ACHN (cell line): ENCODE data around the gene NUP35.

Experiments
- DNase-seq: peaks from one replicate; pipeline ENCODE4 v3.0.0-alpha.2; 2015
- in situ Hi-C: cut with HindIII; loops from 2 replicates; pipeline ENCODE4 v1.10.0; 2017; ENCODE audit warnings: low sequenced_read_pairs, low pct_ligation_motif_present, low pct_unique_long_range_greater_than_20kb

NUP35 gene, protein sequence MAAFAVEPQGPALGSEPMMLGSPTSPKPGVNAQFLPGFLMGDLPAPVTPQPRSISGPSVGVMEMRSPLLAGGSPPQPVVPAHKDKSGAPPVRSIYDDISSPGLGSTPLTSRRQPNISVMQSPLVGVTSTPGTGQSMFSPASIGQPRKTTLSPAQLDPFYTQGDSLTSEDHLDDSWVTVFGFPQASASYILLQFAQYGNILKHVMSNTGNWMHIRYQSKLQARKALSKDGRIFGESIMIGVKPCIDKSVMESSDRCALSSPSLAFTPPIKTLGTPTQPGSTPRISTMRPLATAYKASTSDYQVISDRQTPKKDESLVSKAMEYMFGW

DNA sequence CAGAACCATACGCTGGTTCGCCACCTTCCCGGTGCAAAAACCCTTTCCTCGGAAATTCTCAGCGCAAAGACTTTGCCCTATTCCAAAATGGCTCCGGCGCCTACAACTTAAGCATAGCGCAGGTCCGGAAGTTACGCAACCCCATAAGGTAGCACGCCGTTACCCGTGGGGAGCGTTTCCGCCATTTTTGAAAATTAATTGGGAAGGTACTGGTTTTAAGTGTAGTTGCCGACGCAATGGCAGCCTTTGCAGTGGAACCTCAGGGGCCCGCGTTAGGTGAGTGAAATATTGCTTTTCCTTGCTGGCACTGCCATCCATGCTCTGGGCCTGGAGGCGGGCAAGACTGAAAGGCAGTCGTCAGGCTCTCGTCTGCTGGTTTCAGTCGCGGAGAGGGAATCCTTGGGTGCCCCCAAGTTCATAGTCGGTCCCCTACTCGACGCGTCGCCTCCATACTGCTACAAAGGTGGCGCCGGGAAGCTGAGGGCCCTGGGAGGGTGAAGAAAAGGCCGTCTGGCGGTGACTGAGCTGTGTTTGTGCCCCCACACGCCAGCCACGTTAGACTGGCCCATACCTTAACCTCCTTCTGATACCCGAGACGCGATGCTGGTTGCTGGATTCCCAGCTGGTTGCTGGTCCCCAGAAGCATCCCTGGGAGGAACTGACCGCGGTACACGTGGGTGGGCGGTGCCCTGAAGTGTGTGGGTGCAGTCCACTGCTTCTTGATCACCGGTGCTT lies at the start of gene NUP35:
NUP35 (plus strand) TSS at position 222 of the 735 bp plus-strand sequence; CDS start at position 237, 15 bp downstream.
- DNase-seq = peak; percentile 96
- in situ Hi-C loops = no loop called here

GRCh38 chr2:183078163-183078463 lies 46.1 kb upstream of the NUP35 start:
- DNase-seq = no peak

DNA sequence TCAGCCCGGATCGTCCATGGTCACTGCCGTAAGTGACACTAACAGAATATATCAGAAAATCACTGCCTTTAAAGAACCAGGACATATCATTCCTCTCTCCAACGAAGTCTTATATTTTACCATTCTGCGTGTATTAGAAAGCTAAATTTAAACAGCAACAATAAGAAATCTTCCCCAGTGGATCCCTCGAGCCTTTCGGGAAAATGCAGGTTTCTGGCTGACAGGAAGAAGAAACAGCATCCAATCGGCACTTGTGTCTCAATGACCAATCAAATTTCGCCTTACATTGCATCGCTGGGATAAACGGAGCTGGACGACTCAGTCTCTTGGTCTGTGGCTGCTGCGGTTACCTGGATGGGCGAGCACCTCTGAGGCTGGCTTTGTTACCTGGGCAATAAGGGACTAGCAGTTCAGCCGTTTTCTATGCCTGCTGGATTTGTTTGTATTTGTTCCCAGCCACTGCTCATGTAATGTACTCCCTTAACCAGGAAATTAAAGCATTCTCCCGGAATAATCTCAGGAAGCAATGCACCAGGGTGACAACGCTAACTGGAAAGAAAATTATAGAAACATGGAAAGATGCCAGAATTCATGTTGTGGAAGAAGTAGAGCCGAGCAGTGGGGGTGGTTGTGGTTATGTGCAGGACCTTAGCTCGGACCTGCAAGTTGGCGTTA lies 45.6 kb upstream of the NUP35 start, which contains the start of gene DUSP19:
DUSP19 (plus strand) TSS at position 284 of the 675 bp plus-strand sequence; CDS start at position 471, 187 bp downstream.
- peak; percentile 98 for DNase-seq
- in situ Hi-C loops = no loop called here

More at GRCh38 chr2:183078163-183078463, 46.1 kb upstream of the NUP35 start:
- in situ Hi-C loops = no loop called here

GRCh38 chr2:183079139-183079775 lies 45.0 kb upstream of the NUP35 start:
- in situ Hi-C loops = no loop called here
- DNase-seq = no peak

DNA sequence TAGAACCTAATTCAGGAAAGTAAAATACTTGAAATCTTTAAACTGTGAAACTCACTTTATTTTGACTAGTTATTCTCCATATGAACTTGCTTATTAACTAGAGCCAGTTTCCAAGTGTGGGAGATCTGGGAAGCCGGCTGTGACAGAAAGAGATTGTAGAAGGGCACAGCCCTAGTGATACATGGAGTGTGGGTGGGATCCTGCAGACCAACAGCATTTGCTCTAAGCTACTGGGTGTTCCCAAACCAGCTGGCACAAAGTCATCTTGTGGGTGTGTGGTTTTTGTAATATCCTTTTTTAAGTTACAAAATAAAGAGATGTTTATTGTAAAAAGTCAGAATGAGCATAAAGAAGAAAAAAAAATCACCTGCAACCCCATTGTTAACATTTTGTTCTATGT lies 42.3 kb upstream of the NUP35 start:
- in situ Hi-C loops = no loop called here
- no peak for DNase-seq

GRCh38 chr2:183088061-183088460 lies 36.2 kb upstream of the NUP35 start:
- in situ Hi-C loops = no loop called here
- no peak for DNase-seq

- in situ Hi-C loops = no loop called here
- DNase-seq = peak; percentile 50
Measured at GRCh38 chr2:183089192-183089851, 34.9 kb upstream of the NUP35 start.

DNA sequence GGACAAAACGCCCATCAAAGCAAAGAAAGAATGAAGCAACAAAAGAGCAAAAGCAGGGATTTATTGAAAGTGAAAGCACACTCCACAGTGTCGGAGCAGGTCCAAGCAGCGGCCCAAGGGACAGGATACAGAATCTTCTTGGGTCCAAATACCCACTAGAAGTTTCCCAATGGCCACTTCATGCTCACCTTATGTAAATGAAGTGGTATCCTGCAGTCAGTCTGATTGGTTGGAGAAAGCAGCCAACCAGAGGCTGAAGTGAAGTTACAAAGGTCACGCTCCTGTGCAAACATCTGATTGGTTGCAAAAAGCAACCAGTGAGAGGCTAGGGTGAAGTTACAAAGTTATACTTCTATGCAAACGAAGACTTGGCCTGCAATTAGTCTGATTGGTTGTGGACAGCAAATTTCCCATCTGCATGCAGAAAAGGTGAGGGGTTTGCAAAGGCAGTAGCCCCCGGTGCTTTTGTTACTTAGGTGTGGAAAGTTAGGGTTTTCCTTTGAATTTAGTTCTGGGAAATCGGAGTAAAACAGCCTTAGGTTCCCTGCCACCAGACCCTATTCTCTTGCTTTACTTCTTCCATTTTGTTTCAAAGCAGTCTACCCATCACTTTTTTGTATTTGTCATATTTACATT lies 32.8 kb upstream of the NUP35 start:
- in situ Hi-C loops = no loop called here
- DNase-seq = no peak

- in situ Hi-C loops = no loop called here
- DNase-seq = no peak
Measured at GRCh38 chr2:183091954-183092345, 32.3 kb upstream of the NUP35 start.

DNA sequence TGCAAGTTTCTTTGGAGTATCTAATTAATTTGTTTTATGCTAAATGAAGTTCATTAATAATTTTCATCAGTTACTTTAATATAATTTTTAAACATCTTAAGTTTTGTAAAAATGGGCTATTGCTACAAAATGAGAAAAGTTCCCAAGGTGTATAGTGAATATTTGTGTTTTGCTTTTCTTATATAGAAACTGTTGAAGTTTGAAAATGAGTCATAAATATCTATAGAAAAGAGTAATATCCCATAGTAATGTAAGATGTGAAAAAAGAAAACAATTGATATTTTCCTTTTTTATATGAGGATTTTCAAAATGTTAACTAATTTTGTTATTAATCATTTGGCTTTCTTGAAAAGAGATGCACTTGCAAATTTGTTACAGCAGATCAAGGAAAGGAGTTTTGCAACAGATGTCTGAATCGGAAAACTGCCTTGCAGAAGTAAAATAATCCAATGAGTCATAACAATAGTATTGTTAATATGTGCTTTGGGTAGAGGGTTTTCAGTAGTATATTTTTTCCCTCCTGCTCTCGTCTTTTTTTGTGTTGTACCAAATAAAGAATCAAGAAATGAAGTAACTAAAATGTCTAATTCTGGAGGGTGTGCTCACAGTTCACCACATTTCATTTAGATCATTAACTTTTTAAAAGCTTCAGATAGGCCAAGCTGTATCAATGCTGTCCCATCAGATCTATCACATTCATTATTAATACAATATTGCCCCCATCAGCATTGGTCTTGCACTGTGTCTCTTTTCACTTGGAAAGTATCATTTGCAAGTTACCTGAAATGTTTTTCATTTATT lies 30.2 kb upstream of the NUP35 start:
- DNase-seq = peak; percentile 42
- in situ Hi-C loops = no loop called here

DNA sequence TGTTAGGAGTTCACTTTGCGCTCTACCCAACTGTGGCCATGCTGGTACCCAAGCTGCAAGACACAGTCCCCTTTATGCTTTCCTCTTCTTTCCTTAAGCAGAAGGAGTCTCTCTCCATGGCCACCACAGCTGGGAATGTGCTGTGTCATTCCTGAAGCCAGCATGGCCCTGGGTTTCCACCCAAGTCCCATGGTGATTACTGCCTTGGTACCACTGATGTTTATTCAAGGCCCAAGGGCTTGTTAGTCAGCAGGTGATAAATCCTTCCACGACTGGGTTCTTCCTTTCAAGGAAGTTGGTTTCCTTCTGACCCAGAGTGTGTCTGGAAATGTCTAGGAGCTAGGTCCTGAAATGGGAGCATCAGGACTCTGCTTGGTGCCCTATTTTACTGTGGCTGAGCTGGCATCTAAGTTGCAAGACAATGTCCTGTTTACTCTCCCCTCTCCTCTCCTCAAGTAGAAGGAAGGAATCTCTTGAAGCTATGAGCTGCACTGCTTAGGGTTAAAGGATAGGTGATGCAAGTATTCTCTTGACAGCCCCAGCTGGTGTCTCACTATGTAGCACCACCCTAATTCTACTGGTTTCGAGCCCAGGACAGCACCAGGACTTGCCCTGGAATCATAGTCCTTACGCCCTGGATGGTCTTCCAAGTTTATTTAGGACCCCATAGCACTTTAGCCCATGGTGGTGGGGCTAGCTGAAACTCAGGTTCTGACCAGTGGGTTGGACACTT lies 18.7 kb upstream of the NUP35 start:
- DNase-seq = no peak
- in situ Hi-C loops = no loop called here

DNA sequence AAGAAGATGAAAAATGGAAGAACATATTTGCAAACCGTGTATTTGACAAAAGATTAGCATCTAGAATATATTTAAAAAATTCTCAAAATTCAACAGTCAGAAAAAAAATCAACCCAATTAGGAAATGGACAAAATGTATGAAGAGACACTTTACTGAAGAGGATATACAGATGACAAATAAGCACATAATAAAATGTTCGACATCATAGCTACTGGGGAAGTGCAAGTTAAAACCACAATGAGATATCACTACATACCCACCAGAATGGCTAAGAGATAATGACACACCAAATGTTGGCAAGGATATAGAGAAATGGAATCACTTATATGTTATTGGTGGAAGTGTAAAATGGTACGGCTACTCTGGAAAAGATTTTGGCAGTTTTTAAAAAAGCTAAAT lies 11.7 kb upstream of the NUP35 start:
- in situ Hi-C loops = no loop called here
- DNase-seq = no peak

DNA sequence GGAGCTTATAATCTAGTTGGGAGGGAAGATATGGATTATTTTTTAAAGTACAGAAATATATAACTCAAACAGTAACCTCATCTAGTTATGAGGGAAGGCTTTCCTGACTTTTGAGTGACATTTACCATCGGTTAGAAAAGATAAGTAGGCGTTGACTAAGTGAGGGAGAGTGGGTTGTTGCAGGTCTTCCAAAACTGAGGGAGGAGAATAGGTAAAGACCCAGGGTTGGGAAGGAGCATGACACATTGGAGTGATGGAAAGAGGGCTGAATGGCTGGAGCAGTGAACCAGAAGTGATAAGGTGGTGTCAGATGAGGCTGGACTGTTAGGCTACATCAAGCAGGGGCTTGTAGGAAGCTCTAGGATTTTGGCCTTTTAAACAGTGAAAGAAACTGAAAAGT lies 10.6 kb upstream of the NUP35 start:
- no peak for DNase-seq
- in situ Hi-C loops = no loop called here

DNA sequence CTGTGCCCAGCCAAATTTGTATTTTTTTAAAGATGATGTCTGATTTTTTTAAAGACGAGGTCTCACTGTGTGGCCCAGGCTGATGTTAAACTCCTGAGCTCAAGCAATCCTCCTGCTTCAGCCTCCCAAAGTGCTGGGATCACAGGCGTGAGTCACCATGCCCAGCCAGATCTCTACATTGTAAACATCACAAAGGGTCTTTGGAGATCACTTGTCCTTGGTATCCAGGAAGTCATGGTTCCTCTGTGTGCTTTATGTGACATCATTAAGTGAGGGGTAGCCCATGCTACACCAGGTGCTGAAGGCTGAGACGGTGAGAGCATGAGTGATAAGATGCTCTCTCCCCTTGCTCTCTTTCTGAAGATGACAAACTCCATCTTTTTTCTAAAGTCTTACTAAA lies 7.0 kb upstream of the NUP35 start:
- in situ Hi-C loops = no loop called here
- no peak for DNase-seq

GRCh38 chr2:183123117-183123958 lies 905 bp upstream of the NUP35 start:
- DNase-seq = no peak
- in situ Hi-C loops = no loop called here

GRCh38 chr2:183123959-183124221 lies 353 bp upstream of the NUP35 start:
- no peak for DNase-seq
- in situ Hi-C loops = no loop called here
